Measurements from ENCODE around the gene NTN3.

The NTN3 gene

DNA sequence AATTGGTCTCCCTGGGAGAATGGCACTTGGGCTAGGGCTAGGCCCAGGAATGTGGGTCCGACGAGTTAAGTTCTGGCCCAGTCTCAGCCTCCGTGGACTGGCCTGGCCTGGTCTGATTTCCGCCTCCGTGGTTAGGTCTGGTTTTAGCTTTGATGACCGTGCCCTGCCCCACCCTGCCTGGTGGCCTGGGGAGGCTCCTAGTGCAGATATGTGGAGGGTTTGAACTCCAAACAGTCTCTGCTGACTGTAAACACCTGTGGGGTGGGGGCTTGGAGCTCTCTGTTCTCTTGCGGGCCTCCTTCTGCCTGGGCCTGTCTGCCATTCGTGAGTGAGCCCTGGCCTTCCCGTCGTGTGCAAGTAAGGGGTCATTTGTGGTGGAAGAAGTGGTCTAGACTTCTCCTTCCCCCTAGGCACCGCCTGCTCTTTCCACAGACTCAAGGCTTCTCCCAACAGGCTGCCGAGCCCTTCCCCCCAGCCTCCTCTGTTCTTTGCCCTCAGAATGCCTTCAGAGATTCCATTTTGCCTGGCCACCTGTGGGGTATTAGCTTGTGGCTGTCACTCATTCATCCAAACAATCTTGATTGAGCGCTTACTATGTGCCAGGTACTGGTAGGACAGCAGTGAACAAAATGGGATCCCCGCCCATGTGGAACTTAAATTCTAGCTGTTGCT is 44.2 kb downstream of the NTN3 start:
- no peak for DNase-seq

DNA sequence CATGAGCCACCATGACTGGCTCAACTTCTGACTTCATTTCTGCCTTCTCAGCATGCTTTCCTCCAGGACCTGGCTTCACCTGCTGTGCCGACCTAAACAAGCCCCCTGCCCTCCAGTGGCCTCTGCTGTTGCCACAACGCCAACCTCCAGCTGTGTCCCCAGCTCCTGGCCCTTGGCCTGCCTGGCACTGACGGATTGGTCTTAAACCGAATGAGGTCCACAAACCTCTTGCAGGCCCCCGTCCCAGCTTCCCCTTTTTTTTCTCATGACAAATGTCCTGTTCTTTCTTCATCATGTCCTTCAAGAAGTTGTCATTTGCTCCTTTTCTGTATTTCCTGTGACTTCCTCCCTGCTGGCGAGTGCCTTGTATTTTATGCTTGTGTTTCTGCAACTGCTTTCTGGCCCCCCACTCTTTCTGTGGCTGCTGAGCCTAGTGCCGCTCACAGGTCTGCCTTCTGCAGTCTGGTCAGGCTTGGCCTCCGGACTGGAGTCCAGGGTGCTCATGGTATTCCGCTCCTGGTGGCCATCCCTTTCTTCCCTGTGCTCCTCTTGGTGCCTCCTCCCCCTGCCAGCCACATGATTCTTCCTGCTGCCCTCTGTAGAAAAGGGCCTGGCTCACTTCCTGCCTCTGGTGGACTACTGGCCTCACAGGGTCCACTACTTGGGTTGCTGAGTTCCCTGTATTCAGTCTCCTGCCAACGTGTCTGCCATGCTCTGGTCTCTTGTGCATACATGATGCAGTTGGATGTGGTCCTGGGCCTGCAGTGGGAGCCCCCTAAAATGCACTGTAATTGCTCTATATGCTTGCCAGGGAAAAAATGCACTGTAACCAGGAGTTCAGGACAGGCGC is 45.5 kb downstream of the NTN3 start:
- DNase-seq, result no peak

DNA sequence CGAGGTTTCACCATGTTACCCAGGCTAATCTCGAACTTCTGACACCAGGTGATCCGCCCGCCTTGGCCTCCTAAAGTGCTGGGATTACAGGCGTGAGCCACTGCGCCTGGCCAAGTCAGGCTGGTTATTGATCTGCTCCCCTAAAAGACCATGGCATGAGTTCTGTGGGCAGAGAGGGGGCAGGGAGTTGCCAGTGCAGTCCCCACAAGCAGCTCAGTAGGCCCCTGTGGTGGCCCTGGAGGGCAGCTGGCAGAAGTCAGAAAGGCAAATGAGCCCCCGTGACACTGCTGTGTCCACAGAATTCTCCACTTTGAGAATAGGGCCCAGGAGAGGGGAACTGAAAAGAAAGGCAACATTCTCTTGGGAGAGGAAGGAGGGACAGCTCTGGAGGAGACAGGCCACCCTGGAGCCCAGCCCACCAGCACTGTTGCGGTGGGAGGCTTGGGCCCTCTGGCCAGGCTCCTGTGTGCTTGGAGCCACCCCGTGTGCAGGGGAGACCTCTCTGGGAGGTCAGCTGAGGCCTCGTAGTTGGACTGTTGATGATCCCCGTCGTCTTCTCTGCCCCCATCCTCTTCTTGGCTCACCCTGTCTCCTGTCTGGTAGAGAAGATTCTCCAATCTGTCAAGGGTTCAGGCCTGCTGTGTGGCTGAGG is 47.0 kb downstream of the NTN3 start:
- DNase-seq, result no peak

DNA sequence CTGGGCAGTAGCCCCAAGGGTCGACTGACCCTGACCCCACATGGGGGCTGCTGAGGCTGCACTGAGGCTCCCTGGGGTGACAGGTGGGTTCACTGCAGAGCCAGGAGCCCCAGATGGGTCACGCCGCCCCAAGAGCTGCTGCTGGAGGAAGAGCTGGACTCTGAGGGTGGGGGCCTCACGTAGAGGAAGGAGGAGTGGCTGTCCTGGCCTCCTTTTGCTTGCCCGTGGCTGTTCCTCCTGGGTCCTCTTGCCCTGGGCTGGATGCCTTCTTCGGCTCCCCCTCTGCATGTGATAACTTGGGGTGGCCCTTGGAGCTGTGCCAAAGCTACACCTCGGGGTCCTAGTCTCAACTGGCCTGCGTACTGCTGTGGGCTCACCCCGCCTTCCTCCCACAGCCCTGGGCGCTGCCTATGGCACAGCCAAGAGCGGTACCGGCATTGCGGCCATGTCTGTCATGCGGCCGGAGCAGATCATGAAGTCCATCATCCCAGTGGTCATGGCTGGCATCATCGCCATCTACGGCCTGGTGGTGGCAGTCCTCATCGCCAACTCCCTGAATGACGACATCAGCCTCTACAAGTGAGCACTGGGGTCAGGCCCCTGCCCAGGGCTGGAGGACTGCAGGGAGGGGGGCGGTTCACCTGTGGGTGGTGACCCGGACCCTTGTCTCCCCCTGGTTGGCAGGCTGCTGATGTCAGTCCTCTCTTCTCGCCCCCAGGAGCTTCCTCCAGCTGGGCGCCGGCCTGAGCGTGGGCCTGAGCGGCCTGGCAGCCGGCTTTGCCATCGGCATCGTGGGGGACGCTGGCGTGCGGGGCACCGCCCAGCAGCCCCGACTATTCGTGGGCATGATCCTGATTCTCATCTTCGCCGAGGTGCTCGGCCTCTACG is 48.0 kb downstream of the NTN3 start:
- no peak for DNase-seq

DNA sequence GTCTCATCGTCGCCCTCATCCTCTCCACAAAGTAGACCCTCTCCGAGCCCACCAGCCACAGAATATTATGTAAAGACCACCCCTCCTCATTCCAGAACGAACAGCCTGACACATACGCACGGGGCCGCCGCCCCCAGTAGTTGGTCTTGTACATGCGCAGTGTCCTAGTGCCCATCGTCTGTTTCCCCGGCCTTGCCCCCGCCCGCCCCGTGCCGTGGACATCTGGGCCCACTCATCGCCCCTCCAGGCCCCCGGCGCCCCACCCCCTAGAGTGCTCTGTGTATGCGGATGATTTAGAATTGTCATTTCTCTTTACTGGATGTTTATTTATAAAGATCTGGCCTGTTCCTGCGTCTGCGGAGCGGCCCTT is 48.6 kb downstream of the NTN3 start:
- DNase-seq, result no peak

DNA sequence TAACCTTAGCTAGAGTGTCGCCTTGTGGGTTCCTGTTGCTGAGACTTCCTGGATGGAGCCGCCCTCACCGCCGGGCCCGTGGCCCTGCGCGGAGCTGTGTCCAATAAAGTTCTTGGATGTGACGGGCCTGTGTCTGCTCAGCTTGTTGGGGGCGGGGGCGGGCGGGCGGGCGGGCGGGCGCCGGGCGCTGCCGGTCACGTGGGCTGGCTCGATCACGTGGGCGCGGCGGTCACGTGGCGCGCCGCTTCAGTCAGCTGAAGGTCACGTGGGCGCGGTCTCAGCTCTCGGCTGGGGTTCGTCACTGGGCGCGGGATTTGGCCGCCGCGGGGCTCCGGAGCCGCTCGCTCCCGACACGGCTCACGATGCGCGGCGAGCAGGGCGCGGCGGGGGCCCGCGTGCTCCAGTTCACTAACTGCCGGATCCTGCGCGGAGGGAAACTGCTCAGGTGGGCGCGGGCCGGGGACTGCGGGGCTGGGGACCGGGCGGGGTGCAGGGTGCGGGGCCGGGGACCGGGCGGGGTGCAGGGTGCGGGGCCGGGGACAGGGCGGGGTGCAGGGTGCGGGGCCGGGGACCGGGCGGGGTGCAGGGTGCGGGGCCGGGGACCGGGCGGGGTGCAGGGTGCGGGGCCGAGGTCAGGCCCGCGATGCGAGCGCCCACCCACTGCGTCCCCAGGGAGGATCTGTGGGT is 49.1 kb downstream of the NTN3 start, which contains the start of gene AMDHD2:
AMDHD2 (plus strand) TSS at position 275 of the 687 bp plus-strand sequence; CDS start at position 363, 88 bp downstream.
- peak; percentile 91 for DNase-seq

DNA sequence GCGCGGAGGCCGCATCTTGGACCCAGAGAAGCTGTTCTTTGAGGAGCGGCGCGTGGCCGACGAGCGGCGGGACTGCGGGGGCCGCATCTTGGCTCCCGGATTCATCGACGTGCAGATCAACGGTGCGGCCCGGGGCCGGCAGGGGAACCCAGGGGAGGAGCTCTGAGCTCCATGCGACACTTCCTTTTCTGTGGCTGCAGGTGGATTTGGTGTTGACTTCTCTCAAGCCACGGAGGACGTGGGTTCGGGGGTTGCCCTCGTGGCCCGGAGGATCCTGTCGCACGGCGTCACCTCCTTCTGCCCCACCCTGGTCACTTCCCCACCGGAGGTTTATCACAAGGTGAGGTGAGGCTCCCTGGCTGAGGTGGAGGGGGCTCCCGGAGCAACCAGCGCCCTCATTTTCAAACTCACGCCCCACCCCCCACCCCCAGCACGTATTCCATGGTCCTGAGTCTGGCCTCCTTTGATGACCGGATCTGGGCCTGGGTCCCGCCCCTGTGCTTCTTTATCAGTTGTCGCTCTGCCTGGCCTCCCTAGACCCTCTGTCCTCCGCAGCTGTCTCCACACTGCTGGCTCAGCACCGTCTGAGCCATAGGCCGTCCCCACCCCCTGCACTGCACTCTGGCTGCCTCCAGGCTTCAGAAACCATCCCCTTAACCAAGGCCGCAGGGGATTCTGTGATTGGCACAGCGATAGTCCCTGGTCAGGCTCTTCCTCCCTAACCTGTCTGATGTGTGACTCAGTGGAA is 49.9 kb downstream of the NTN3 start:
- DNase-seq, result no peak

Measured in amniotic stem cell (primary cell).